ENCODE results near the gene BET1L.
"Not testable (repeated sequence)": the region's sequence is repeated elsewhere in the genome, so short reads cannot be mapped to it uniquely, and the experiment has no call there.

Gene BET1L

DNA sequence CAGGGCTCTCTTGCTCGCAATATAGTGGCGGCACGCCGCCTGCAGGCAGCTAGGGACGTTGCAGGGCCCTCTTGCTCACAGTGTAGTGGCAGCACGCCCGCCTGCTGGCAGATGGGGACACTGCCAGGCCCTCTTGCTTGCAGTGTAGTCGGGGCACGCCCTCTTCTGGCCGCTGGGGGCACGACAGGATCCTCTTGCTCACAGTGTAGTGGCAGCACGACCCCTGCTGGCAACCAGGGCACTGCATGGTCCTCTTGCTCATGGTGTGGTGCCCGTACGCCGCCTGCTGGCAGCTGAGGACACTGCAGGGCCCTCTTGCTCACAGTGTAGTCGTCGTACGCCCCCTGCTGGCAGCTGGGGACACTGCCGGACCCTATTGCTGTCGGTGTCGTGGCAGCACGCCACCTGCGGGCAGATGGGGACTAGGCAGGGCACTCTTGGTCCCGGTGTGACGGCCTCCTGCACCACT lies 17.3 kb downstream of the BET1L start:
- DNase-seq (ENCODE audit: low read depth in 1 of 2, low spot score in 1 of 2); in situ Hi-C loops (cut with HindIII; ENCODE audit: low pct_unique_long_range_greater_than_20kb, low sequenced_read_pairs): not testable (repeated sequence)

DNA sequence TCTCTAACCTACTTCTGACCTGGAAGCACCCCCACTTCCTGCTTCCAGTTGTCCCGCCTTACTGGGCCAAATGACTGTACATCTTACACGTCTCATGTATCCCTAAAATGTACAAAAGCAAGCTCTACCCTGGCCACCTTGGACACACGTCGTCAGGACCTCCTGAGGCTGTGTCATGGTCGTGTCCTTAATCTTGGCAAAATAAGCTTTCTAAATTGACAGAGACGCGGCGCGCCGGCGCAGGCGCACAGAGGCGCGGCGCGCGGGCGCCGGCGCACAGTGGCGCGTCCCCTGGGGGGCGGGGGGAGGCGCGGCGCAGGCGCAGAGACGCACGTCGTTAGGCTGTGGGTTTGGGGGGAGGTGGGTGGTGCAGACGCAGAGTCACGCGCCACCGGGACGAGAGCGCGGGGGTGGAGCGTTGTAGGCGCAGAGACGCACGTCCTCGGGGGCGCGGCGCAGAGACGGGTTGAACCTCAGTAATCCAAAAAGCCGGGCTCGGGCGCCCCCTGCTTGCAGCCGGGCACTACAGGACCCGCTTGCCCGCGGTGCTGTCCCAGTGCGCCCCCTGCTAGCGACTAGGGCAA lies 17.9 kb downstream of the BET1L start:
- in situ Hi-C loops (cut with HindIII; ENCODE audit: low pct_unique_long_range_greater_than_20kb, low sequenced_read_pairs); DNase-seq (ENCODE audit: low read depth in 1 of 2, low spot score in 1 of 2): not testable (repeated sequence)

DNA sequence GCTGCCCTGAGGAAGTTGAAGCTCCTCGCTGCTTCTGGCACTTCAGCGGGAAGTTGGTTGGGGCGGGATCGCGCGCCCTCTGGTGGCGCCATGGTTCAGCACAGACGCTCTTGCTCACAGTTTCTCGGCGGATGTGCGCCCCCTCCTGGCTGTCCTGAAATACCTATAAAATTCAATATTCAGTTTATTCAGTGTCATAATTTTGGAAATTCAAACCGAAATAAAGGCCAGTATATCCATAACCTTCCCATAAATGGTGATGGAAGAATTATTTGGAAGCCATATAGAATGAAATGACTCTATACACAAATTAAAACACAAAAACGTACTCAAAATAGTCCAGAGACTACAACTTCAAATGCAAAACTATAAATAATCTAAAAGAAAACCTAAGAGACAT lies 27.0 kb downstream of the BET1L start:
- DNase-seq (ENCODE audit: low read depth in 1 of 2, low spot score in 1 of 2); in situ Hi-C loops (cut with HindIII; ENCODE audit: low pct_unique_long_range_greater_than_20kb, low sequenced_read_pairs): not testable (repeated sequence)
